GM12874 (cell line): ENCODE data around the gene ADD1.

ENCODE experiments used
- TF ChIP-seq, protein P1 (sequence below): IDR thresholded peaks from 2 replicates; pipeline ENCODE4 v1.5.1; 2011; ENCODE audit warnings: low read depth, mild to moderate bottlenecking, control low read depth, low read length, moderate library complexity; ENCODE audit not compliant: insufficient read depth

The ADD1 gene

DNA sequence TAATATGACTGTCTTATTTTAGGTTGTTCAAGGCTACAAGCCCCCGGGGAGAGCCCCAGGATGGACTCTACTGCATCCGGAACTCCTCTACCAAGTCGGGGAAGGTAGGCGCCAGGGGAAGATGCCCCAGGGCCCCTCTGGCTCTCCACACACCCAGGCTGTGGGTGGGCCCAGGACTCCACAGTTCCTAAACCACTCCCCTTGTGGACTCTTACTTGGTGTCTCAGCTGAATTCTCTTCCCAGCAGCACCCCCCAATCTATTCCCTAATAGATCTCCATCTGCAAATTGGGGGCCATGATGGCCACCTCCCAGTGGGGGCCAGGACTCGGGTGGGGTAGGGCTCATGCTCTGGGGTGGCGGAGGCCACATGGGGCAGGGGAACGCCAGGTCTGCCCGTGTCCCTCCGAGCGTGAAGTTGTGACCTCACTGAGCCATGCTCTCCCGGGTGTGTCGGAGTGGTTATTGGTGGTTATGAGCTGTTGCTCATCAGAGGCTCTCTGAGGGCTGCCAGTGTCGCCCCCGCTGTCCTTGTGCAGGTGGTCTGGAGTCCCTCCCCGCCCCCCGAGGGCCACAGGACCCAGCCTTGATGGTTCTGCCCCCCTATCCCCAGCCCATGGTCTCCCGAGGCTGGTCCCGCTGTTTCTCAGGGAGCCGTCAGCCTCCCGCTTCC, 11.2 kb upstream of the ADD1 start:
- TF ChIP-seq, protein P1, sequence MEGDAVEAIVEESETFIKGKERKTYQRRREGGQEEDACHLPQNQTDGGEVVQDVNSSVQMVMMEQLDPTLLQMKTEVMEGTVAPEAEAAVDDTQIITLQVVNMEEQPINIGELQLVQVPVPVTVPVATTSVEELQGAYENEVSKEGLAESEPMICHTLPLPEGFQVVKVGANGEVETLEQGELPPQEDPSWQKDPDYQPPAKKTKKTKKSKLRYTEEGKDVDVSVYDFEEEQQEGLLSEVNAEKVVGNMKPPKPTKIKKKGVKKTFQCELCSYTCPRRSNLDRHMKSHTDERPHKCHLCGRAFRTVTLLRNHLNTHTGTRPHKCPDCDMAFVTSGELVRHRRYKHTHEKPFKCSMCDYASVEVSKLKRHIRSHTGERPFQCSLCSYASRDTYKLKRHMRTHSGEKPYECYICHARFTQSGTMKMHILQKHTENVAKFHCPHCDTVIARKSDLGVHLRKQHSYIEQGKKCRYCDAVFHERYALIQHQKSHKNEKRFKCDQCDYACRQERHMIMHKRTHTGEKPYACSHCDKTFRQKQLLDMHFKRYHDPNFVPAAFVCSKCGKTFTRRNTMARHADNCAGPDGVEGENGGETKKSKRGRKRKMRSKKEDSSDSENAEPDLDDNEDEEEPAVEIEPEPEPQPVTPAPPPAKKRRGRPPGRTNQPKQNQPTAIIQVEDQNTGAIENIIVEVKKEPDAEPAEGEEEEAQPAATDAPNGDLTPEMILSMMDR = no peak

DNA sequence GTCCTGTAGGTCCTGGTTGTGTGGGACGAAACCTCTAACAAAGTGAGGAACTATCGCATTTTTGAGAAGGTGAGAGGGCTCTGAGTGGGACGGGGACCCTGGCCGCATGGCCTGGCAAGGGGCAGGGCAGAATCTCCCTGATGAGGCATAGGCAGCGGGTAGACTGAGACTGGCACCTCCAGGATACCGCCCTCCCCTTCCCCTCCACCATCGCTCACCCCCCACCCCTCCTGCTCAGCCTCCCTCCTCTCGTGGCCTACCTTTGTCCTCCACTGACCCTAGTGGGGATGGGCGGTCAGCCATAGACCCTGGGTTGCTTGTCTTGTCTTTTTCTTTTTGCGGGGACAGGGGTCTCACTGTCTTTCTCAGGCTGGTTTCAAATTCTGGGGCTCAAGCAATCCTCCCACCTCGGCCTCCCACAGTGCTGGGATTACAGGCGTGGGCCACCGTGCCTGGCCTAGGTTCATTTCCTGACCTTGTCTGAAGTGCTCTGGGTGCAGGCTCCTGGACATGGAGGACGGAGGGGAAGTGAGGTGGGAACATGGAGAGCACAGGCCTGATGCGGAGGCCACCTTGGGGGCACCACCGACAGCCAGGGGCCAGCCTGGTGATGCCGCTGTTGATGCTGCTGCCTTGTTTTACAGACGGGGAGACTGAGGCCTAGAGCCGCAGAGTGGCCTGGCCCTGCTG, 10.5 kb upstream of the ADD1 start:
- TF ChIP-seq, protein P1 = no peak

DNA sequence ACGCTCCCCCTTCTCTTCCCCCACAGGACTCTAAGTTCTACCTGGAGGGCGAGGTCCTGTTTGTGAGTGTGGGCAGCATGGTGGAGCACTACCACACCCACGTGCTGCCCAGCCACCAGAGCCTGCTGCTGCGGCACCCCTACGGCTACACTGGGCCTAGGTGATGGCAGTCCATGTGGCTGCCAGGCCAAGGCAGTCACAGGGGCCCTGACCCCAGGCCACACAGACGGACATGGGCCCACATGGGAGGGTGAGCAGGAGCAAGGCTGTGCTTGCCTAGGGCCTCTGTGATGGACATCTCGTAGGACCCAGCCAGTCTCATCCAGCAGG, 10.0 kb upstream of the ADD1 start:
- TF ChIP-seq, protein P1 = no peak

DNA sequence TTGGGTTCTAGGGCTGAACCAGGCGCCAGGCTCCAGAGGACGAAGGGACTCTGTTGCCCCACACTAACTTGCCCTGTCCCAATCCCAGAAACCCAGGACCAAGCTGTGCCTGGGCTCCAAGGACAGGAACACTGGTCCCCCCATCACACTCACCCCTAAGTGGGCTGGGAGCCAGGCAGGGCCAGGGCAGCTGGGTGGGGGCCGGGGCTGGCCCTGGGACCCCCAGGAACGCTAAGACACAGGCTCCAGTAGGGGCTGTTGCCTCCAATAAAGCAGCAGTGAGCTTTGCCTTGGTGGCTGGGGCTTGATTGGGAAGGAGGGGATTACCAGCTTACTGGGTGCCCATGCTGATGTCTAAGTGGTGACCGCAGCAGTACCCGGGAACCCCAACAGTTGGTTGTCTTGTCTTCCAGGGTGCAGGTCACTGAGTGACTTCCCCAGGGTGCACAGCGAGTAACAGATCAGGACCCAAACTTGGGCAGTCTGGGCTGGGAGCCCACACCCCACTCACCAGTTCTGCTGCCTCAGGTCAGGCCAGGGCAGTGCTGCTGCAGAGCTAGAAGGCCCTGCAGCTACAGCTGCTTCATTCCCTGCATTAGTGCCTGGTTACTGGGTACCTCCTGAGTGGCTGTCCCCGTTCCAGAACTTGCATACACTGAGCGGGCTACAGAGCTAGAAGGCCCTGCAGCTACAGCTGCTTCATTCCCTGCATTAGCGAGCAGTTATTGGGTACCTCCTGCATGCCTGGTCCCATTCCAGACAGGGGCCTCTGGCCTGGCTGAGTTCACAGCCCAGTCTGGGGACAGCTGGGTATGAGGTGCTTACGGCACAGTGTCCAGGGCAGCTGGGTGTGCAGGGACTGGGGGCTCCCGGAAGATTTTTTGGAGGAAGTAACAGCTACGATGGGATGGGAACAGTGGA, 9.4 kb upstream of the ADD1 start:
- TF ChIP-seq, protein P1 = no peak

DNA sequence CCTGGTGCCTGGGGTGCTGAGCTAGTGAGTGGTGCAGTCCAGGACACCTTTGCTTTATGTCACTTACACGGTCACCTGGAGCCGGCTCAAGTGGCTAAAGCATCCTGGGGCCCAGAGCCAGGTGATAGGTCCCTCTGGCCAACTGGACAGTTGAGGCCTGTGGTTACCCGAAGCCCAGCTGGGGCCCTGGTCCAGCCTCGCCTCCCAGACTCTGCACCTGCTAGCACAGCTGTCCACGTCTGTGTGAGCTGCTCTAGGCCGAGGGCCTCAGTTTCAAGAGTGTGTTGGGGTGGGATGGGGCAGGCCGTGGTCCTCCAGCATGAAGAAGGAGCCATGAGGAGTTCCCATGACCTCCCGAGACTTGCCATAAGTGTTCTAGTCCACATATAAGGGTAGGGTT, 7.7 kb upstream of the ADD1 start:
- TF ChIP-seq, protein P1 = no peak

DNA sequence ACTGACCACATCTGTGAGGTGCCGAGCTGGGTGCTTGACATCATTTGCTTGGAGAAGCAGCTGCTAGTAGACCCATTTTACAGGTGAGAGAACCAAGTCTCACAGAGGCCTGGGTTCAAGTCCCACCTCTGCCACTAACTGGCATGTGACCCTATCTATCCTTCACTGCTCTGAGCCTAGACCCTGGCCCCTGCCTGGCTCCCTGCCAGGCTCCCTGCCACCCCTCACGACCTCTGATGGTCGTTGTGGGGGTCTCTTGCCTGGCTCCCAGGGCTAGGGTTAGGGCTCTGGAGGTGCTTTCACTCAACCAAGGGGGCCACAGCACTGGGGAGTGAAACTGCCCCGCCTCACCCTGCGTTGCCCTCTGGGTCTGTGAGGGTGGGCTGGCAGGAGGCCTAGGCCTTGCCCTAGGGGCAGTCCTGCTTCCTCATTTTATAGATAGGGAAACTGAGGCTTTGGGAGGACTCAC, 7.2 kb upstream of the ADD1 start:
- TF ChIP-seq, protein P1 = no peak
